ENCODE results near the gene ANKLE1.

The ANKLE1 gene

DNA sequence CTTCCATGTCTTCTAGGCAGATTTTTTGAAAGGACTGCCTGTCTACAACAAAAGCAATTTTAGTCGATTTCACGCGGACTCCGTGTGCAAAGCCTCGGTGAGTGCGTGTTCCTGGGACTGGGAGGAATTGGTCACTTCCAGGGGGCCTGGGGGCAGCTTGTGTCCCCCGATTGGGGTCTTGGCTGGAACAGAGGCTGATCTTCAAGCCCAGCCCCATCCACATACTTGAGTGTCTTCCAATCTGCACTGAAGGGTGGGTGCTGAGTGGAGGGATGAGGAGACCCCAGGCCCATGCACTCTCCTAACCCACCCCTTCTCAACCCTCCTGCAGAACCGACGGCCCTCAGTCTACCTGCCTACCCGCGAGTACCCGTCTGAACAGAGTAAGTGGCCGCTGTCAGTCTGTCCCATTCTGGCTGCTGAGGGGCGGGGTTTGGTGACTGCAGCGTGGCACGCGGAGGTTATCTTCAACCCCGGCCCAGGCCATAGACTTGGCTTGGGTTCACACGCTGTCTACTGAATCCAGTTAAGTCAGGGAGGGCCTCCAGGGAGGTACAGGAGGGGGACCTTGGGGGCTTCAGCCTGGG is 32.4 kb downstream of the ANKLE1 start:
- Histone ChIP-seq H2AFZ (ENCODE audit: low read length) (no peak overlapping the region), H3K9me3 (ENCODE audit: insufficient read depth, low read depth, low read length) (no peaks in the 10 kb centered on the region), H3K4me2 (ENCODE audit: low read depth, low read length, poor library complexity, severe bottlenecking) (no peak overlapping the region), H4K20me1 (ENCODE audit: insufficient read depth, low read length, poor library complexity, severe bottlenecking) (peaks cover 29% of the 10 kb centered on the region), H3K4me1 (ENCODE audit: insufficient read depth, low read length, poor library complexity, severe bottlenecking) (peaks cover 10% of the 10 kb centered on the region), H3K79me2 (ENCODE audit: insufficient read depth, low read length) (peaks cover 41% of the 10 kb centered on the region), H3K9me2 (replicated peaks; ENCODE audit: low read depth, low read length) (no peaks in the 10 kb centered on the region), H3K36me3 (ENCODE audit: insufficient read depth, low read length) (peaks cover 26% of the 10 kb centered on the region; the same call in 1 of the 2 replicates), H3K27me3 (ENCODE audit: insufficient read depth, low read length, poor library complexity, severe bottlenecking) (peaks cover 4% of the 10 kb centered on the region), H3F3A (ENCODE audit: low read depth) (no peaks in the 10 kb centered on the region), H3K4me3 (ENCODE audit: low read length, poor library complexity, severe bottlenecking) (no peak overlapping the region), H3K9ac (ENCODE audit: low read depth, low read length, poor library complexity, severe bottlenecking) (no peak overlapping the region)
- TF ChIP-seq EZH2phosphoT487 (IDR thresholded peaks at IDR 0.05; ENCODE audit: borderline replicate concordance) = no peak
- TF ChIP-seq, protein P1, sequence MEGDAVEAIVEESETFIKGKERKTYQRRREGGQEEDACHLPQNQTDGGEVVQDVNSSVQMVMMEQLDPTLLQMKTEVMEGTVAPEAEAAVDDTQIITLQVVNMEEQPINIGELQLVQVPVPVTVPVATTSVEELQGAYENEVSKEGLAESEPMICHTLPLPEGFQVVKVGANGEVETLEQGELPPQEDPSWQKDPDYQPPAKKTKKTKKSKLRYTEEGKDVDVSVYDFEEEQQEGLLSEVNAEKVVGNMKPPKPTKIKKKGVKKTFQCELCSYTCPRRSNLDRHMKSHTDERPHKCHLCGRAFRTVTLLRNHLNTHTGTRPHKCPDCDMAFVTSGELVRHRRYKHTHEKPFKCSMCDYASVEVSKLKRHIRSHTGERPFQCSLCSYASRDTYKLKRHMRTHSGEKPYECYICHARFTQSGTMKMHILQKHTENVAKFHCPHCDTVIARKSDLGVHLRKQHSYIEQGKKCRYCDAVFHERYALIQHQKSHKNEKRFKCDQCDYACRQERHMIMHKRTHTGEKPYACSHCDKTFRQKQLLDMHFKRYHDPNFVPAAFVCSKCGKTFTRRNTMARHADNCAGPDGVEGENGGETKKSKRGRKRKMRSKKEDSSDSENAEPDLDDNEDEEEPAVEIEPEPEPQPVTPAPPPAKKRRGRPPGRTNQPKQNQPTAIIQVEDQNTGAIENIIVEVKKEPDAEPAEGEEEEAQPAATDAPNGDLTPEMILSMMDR (conservative IDR thresholded peaks at IDR 0.05; ENCODE audit: low read length) = no peak

DNA sequence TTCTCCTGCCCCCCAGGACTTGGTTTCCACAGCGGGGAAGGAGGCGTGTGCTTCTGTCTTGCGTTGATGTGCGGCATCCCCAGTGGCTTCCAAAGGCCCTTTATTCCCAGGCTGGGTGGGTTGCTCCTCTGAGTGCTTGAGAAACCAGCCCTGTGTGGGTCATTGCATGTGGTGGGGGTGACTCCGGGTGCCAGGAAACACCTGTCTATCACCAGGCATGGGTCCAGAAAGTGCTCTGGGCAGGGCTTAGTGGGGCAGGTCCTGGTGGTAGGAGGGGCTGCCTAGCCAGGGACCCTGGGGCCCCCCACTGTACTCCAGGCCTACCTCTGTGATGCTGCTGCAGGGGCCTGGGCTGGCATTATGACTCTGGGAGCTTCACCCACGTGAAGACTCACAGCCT is 37.3 kb downstream of the ANKLE1 start:
- Histone ChIP-seq H3K27me3 (ENCODE audit: insufficient read depth, low read length, poor library complexity, severe bottlenecking) (no peaks in the 10 kb centered on the region), H3K9me3 (ENCODE audit: insufficient read depth, low read depth, low read length) (no peaks in the 10 kb centered on the region), H4K20me1 (ENCODE audit: insufficient read depth, low read length, poor library complexity, severe bottlenecking) (no peaks in the 10 kb centered on the region), H3K9ac (ENCODE audit: low read depth, low read length, poor library complexity, severe bottlenecking) (no peak overlapping the region), H3K9me2 (replicated peaks; ENCODE audit: low read depth, low read length) (no peaks in the 10 kb centered on the region), H3K79me2 (ENCODE audit: insufficient read depth, low read length) (no peaks in the 10 kb centered on the region; the same call in 1 of the 2 replicates), H3F3A (ENCODE audit: low read depth) (no peaks in the 10 kb centered on the region), H3K4me3 (ENCODE audit: low read length, poor library complexity, severe bottlenecking) (no peak overlapping the region), H3K36me3 (ENCODE audit: insufficient read depth, low read length) (peaks cover 49% of the 10 kb centered on the region; the same call in 1 of the 2 replicates), H3K4me2 (ENCODE audit: low read depth, low read length, poor library complexity, severe bottlenecking) (no peak overlapping the region), H2AFZ (ENCODE audit: low read length) (no peak overlapping the region), H3K4me1 (ENCODE audit: insufficient read depth, low read length, poor library complexity, severe bottlenecking) (no peaks in the 10 kb centered on the region)
- TF ChIP-seq, protein P1 (conservative IDR thresholded peaks at IDR 0.05; ENCODE audit: low read length) = no peak
- TF ChIP-seq EZH2phosphoT487 (IDR thresholded peaks at IDR 0.05; ENCODE audit: borderline replicate concordance) = no peak

DNA sequence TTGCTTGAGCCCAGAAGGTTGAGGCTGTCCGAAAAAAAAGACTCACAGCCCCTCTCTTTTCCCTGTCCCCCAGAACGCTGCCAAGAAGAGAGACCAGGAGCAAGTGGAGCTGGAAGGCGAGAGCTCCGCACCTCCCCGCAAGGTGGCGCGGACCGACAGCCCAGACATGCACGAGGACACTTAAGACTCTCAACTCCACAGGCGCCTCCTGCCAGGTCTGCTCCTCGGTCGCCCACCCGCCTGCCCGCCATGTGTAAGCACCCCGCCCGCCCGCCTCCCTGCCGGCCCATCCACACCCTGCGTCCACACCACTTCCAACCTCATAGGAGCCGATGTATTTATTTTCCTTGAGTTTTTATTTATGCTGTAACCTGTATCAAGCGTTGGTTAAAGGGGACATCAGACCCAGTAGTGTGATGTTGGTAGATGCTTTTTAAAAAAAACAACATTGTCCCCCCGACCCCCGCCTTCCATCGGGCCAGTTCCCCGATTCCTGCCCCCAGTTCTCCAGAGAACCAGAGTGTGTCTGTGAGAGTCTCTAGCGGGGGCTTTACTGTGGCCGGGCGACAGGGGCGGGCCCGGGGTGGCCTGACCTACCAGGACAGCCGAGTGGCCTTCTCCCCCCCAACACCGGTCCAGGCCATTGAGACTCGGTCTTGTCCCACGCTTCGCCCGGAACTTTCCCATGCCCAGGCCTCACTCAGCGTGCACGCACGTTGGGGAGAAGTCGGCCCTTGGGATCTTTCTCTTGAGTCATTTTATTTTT is 38.0 kb downstream of the ANKLE1 start:
- Histone ChIP-seq H2AFZ (ENCODE audit: low read length) (no peak overlapping the region), H3K79me2 (ENCODE audit: insufficient read depth, low read length) (no peaks in the 10 kb centered on the region), H3K27me3 (ENCODE audit: insufficient read depth, low read length, poor library complexity, severe bottlenecking) (no peaks in the 10 kb centered on the region), H4K20me1 (ENCODE audit: insufficient read depth, low read length, poor library complexity, severe bottlenecking) (no peaks in the 10 kb centered on the region), H3K9ac (ENCODE audit: low read depth, low read length, poor library complexity, severe bottlenecking) (no peak overlapping the region), H3K36me3 (ENCODE audit: insufficient read depth, low read length) (peaks cover 42% of the 10 kb centered on the region; the same call in 1 of the 2 replicates), H3K9me3 (ENCODE audit: insufficient read depth, low read depth, low read length) (no peaks in the 10 kb centered on the region), H3K9me2 (replicated peaks; ENCODE audit: low read depth, low read length) (no peaks in the 10 kb centered on the region), H3K4me1 (ENCODE audit: insufficient read depth, low read length, poor library complexity, severe bottlenecking) (no peaks in the 10 kb centered on the region), H3K4me2 (ENCODE audit: low read depth, low read length, poor library complexity, severe bottlenecking) (no peak overlapping the region), H3F3A (ENCODE audit: low read depth) (no peaks in the 10 kb centered on the region), H3K4me3 (ENCODE audit: low read length, poor library complexity, severe bottlenecking) (no peak overlapping the region)
- no peak for TF ChIP-seq EZH2phosphoT487 (IDR thresholded peaks at IDR 0.05; ENCODE audit: borderline replicate concordance)
- TF ChIP-seq, protein P1 (conservative IDR thresholded peaks at IDR 0.05; ENCODE audit: low read length) = no peak
